Dedifferentiated amniotic fluid mesenchymal stem cell (primary cell): ENCODE measurements around the gene PCDHAC2.

Source experiments
- DNase-seq: peaks from one replicate; pipeline ENCODE4 v3.0.0-alpha.2; 2016; ENCODE audit errors: extremely low spot score

PCDHAC2 gene, protein sequence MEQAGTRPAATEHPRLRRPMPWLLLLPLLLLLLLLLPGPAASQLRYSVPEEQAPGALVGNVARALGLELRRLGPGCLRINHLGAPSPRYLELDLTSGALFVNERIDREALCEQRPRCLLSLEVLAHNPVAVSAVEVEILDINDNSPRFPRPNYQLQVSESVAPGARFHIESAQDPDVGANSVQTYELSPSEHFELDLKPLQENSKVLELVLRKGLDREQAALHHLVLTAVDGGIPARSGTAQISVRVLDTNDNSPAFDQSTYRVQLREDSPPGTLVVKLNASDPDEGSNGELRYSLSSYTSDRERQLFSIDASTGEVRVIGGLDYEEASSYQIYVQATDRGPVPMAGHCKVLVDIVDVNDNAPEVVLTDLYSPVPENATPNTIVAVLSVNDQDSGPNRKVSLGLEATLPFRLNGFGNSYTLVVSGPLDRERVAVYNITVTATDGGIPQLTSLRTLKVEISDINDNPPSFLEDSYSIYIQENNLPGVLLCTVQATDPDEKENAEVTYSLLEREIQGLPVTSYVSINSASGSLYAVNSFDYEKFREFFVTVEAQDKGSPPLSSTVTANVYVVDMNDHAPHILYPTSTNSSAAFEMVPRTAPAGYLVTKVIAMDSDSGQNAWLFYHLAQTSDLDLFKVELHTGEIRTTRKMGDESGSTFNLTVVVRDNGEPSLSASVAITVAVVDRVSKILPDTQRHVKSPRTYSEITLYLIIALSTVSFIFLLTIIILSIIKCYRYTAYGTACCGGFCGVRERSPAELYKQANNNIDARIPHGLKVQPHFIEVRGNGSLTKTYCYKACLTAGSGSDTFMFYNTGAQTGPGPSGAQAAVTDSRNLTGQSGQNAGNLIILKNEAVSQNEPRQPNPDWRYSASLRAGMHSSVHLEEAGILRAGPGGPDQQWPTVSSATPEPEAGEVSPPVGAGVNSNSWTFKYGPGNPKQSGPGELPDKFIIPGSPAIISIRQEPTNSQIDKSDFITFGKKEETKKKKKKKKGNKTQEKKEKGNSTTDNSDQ

DNA sequence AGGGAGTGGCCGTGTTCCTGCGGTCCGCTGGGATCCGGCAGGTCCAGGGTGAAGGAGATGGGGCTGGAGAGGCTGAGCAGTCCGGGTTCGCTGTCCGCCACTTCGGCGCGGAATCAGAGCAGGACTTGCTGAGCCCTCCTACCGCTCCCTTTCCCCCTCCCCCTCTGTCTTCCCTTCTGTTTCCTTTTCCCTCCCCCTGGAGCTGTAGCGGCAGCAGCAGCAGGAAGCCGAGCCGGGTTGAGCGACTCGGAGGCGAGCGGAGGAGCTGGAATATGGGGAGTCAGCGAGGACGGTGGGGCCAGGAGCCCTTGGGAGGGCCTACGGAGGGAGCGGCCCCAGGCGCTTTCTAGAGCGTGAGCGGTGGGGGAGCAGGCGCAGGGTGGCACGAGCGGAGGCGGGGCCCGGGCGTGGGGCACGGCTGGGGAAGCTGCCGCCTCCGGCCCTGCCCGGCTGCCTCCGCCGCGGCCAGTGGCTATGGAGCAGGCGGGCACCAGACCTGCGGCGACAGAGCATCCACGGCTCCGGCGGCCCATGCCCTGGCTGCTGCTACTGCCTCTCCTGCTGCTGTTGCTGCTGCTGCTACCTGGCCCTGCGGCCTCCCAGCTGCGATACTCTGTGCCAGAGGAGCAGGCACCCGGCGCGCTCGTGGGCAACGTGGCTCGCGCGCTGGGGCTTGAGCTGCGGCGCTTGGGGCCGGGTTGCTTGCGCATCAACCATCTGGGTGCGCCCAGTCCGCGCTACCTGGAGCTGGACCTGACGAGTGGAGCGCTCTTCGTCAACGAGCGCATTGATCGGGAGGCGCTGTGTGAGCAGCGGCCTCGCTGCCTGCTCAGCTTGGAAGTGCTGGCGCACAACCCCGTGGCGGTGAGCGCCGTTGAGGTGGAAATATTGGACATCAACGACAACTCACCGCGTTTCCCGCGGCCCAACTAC, at the start of gene PCDHAC2:
Gene PCDHAC2, plus strand, starts transcription at position 184 of the 933 bp plus-strand sequence. Its CDS starts 291 bp downstream, at position 475.
- no peak for DNase-seq

DNA sequence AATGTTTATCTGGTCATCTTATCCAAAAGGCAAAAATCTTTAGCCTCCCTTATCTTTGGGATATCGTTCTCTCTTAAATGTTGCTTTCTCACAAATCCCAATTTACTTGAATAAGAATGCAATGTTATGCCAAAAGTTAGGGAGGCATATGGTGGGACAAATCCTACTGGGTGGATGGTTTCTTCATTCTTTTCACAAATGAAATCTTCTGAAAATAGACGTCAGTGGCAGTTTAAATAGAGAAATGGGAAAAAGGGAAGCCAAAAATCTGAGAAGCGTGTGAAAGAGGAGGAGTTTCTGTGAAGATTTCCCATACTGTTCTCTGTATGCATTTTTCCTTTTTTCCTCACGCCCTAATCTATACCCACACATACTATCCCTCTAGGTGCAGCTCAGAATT, 42.7 kb upstream of the PCDHAC2 start:
- DNase-seq = no peak

DNA sequence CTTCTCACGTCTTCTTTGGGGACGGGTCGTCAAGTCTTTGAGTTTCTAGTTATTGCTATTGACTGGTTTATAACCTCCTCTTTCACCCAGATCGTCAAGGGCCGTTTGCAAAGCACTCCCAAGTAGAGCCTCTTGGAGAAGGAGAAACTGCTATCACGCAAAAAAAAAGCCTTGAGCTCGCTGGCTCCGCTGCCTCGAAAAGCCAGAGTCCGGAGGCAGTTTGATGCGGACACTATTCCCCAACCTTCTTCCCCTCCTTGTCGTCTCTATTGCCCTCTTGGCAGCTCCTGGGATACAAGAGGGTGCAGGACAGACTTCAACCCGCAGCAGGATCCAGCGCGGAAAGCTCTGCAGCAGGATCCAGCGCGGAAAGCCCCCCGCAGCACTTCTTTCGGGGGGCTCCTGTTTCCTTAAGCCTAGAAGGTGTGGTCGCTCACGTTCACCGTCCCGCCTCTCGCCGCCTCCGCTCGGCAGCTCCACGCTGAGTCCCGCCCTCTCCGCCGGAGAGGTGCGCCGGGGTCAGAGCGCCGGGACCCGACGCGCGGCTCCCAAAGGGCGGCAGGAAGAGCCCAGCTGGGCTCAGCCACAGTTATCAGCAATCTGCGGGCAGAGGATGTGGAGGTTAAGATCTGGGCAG, 40.4 kb upstream of the PCDHAC2 start, which contains the start of gene PCDHAC1:
Gene PCDHAC1, plus strand, starts transcription at position 494 of the 637 bp plus-strand sequence. CDS start 594 bp downstream, outside the sequence.
- DNase-seq = no peak

DNA sequence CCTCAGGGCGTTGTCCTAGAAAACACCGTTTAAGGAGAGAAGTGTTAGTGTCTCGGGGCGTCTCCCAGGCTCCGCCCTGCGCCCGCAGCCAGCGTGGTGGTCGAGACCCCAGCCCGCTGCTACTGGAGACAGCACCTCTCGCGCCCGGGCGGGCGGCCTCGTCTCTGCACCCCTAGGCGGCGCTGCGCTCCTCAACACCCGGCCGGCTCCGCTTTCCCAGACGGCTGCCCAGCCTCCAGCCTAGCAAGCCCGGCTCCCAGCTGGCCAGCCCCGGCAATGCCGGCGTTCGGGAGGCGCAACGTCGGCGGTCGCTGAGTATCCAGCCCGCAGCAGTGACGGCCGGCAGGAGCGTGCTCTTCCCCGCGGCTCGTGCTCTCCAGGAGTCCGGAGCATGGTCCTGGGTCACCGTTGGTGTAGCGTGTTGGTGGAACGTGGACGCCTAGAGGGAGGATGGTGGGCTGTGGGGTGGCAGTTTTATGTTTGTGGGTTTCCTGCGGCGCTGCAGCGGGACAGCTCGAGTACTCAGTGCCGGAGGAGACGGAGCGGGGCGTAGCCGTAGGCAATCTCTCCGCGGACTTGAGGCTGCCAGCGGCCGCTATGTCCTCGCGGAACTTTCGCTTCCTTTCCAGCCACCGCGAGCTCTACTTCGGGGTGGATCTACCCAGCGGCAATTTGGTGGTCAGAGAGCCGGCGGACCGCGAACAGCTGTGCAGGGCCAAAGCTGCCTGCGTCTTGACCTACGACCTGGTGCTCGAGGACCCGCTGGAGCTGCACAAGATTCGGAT, 39.6 kb upstream of the PCDHAC2 start:
- DNase-seq = no peak

DNA sequence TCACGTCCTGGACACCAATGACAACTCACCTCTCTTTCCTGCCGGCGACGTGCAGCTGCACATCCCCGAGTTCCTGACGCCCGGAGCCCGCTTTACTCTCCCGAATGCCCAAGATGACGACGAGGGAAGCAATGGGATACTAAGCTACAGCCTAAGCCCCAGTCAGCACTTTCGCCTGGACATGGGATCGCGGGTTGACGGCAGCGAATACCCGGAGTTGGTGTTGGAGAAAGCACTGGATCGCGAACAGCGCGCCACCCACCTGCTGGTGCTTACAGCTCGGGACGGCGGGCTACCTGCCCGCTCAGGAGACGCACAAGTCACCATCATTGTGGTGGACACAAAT, 39.1 kb upstream of the PCDHAC2 start:
- DNase-seq = no peak

DNA sequence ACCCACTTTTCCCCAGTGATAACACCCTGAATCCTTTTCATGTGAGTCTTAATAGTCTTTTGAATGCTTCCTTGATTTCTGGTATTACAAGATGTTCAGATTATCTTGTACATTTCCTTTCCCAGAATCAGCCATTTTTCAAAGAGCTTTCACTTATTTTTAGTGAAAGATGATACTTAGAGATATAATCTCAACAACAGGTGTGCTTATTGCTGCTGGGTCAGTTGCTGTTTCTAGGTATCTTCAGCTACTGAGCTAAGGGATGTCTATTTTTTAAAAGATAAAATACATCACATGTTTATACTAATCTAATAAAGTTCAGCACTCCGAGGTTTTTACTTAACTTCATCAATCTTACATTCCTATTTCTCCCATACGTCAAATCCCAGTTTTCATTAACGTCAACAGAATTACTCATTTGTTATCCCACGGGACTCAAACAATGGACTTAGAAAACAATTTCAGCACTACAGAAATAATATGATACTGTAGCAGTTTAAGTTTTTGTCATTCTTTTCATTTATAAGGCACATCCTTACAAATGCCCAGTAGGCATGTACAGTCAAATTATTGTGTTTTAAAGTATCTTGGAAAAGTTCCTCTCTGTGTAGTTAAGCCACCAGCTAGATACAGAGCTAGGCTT, 31.2 kb upstream of the PCDHAC2 start:
- no peak for DNase-seq

DNA sequence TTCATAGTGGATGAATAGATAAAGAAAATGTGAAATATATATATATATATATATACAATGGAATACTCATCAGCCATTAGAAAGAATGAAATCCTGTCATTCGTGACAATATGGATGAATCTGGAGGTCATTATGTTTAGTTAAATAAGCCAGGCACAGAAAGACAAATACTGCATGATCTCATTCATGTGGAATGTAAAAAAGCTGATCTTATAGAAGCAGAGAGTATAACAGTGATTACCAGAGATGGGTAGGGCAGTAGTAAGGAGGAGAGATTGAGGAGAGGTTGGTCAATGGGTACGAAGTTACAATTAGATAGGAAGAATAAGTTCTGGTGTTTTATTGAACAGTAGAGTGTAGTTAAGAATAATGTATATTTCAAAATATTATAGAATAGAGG, 19.7 kb upstream of the PCDHAC2 start:
- DNase-seq = no peak

DNA sequence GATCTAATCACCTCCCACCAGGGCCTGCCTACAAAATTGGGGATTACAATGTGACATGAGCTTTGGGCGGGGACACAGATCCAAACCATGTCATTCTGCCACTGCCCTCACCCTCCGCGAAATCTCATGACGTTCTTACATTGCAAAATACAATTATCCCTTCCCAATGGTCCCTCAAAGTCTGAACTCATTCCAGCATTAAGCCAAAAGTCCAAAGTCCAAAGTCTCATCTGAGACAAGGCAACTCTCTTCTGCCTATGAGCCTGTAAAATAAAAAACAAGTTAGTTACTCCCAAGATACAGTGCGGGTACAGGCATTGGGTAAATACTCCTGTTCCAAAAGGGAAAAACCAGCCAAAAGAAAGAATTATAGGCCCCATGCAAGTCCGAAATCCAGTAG, 14.6 kb upstream of the PCDHAC2 start:
- no peak for DNase-seq

DNA sequence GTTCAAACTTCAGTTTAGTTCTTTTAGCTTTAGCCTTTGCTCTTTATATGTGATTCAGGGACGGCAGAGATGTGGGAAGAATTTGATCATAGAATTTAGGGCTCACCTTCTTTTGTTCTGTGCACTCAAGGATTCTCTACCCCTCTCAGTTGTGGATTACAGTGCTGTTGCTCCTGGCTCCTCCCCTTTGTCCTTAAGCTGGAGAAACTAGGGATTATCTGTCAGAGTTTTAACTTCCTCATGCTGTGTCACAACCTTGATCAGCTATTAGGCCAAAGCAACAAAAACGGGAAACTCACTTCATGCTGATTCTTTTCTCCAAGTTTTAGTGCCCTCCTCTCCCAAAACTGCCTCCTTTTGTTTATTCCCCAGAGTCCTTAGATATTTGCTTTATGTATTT, 13.0 kb upstream of the PCDHAC2 start:
- no peak for DNase-seq

DNA sequence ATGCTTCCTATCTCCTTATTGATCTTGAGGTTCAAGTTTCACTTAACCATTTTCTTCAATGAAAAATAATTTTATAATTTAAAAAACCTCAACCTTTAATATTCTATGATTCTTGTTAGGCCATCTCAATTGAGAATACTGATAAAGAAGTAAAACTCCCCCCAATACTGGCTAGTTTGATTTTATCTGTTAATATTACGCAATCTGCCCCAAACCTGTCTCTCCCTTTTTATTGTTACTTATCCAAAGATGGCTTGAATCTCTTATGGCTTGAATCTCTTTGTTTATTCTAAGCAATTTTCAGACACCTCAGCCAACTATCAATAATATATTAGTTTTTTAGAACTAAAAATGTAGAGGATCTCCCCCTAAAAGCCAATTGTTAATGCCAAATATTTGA, 4.1 kb upstream of the PCDHAC2 start:
- no peak for DNase-seq

DNA sequence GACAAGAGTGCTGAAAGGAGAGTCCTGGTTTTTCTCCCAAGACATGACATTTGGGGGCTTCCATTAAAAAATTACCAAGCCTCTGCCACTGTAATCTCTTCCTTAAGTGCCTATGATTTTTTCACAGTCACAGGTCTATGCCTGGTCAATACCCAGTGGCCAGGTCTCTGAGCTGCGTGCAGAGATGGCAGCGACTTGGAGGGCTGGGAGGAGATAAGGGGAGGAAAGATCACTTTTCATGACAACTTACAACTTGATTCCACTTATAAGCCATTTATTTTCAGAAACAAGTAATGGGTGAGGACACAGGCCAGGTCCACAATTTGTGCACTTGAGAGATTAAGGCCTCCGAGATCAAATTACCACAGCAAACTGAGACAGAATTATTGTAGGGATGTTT, 1.9 kb upstream of the PCDHAC2 start:
- DNase-seq = no peak

DNA sequence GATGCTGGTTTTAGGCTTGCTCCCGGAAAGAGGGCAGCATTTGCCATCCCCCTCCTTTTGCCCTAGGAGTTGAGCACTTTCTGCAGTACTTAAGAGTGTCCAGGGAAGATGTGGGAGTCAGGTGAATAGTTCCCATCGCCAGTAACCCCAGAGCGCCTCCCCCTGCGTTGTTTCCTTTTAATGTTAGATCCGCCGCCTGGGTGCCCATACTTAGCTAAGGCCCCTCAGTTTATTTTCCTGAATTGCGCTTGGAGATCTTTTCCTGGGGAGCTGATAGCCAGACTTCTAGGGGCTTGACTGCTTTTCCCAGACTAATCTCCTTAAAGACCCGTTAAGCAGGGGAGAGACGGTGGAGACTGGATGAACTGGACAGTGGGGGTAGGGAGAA, 377 bp upstream of the PCDHAC2 start:
- DNase-seq = no peak

DNA sequence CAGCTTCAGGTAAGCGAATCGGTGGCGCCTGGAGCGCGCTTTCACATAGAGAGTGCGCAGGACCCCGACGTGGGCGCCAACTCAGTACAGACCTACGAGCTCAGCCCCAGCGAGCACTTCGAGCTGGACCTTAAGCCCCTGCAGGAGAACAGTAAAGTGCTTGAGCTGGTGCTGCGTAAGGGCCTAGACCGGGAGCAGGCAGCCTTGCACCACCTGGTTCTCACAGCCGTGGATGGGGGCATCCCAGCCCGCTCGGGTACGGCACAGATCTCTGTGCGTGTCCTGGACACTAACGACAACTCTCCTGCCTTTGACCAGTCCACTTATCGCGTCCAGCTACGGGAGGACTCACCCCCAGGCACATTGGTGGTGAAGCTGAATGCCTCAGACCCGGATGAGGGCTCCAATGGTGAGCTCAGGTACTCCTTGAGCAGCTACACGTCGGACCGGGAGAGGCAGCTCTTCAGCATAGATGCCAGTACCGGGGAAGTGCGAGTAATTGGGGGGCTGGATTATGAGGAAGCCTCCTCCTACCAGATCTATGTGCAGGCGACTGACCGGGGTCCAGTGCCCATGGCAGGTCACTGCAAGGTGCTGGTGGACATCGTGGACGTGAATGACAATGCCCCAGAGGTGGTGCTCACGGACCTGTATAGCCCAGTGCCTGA, 1.1 kb downstream of the PCDHAC2 start:
- no peak for DNase-seq

DNA sequence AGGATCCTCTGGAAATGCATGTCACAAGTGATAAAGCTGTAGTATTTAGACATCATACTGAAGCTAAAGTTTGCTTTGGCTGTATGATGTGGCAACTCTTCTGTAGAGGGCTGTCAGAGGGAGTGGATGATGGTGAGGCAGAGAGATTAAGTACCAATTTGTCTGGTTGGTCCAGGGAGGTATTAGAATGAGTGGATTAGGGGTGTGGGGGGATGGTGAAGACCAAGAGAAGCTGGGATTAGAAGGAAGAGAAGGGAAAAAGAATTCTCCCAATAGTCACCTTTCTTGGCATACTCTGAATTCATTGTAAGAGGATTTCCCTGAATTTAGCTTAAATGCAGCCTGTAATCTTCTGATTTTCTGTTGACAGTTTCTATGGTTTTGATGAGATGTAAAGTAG, 3.6 kb downstream of the PCDHAC2 start:
- no peak for DNase-seq

DNA sequence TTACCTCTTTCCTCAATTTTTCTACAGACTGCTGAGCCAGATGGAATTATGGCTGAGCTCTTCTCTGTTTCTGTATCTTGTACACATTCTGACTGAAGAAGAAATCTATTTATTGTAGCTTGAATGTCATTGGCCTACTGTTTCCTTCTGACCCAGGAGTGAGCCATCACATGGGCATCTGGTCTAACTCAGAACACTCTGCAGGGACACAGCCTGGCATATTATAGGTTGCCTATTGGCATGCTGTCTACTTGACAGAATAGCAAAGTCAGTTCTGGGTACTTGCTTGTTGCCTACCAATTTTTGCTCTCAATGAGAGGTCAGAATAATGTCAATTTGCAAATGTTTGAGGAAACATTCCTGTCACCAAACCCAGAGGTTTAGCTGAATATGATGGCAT, 7.3 kb downstream of the PCDHAC2 start:
- DNase-seq = no peak

DNA sequence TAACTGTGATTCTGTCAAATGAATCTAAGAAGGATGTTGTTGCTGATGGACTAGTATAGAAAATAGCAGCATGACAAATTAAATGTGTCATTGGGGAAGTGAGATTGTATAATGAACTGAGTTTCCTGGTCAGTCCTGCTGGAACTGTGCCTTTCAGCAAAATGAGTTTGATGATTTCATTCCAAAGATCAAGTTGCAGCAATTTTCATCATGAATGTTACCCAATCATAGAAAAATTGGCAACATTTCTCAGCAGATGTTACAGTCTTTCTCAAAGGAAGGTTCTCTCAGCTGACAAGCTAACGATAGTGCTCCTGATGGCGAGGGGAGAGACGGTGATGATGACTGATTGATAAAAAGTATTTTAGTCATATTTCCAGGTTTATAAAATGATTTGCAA, 10.7 kb downstream of the PCDHAC2 start:
- DNase-seq = peak; percentile 37

DNA sequence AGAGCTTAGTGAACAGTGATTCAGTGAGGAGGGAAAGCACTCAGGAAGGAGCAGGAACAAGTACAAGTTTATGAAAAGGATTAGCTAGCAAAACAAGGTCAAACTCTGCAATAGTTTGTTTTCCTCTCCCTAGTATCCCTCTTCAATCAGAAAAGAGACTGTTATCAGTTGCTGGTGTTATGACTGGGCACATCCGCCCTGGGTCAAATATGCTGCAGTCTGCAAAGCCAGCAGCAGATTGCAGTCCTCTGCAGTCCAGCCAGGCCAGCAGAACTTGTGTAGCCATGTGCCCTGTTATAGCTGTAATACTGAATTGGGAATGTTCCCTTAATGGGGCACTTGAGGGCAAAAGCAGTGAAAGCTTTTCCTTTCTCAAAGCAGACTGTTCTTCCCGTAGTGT, 12.0 kb downstream of the PCDHAC2 start:
- DNase-seq = no peak

DNA sequence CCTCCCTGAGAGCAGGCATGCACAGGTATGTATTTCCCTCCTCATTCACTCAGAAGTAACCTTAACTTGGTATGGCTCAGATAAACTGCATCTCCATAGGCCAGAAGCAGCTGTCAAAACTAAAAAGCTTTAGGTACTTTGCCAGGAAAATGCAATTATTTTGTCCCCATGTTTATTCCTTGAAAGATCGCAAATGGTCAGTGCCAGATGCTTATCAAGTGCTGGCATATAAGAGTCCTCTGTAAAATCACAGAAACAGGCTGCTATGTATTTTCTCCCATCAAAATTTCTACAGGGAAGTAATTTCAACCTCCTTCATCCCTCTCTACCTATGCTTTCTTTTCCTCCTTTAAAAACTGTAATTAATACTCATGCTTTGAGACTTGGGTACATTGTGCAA, 12.7 kb downstream of the PCDHAC2 start:
- DNase-seq = no peak

DNA sequence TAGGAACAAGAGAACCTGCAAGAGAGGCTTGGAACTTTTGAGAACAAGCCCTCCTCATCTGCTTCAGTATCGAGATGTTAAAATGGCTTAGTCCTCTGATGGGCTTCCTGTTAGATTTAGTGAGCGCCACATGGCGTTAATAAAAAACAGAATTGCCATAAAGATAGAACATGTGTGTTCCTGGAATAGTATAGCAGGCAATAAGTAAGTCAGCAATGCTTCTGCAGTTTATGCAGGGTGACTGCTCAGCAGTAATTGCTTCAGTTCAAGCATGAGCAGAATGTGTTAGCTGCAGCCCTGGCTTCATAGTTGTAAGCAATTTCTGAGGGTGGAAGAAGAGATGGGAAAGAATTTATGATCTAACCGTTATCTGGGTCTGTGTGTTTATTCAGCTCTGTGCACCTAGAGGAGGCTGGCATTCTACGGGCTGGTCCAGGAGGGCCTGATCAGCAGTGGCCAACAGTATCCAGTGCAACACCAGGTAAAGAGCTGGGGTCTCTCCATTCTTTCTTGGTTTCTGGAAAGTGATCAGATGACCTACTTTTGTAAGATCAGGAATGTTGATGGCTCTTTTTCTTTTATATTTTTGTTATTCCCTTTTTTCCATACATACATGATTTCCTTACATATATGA, 15.9 kb downstream of the PCDHAC2 start:
- DNase-seq = no peak
